ENCODE results near the gene TUBAL3. TPM values are rescaled to one million over a fixed set of nuclear protein-coding genes. Genes with fewer than 3 reads are reported as not detected.

TUBAL3 gene
- total RNA-seq, 1 experiment from 2014 or later, result not detected

- Mint-ChIP-seq H3K4me1 (peaks cover 4 to 5% of the 10 kb centered on the region in 2 experiments; a peak in 3 of 4 replicates), H3K36me3 (ENCODE audit: insufficient read depth in 1 of 3, low read depth in 3 of 3) (no peaks in the 10 kb centered on the region), H3K9me3 (peaks cover 0 to 25% of the 10 kb centered on the region in 2 experiments; a peak in 2 of 5 replicates), H3K27me3 (ENCODE audit: low read depth) (no peaks in the 10 kb centered on the region; the same call in 1 of the 2 replicates), H3K4me3 (no peak overlapping the region), H3K27ac (no peak overlapping the region; a peak in 1 of 7 replicates)
- H2BK120ac ChIP-seq (ENCODE audit: low read depth, low read length, poor library complexity, severe bottlenecking), result no peak overlapping the region
- no peak overlapping the region for H2AK5ac ChIP-seq (ENCODE audit: insufficient read length, low read length)
- H3K23me2 ChIP-seq (ENCODE audit: insufficient read length, low read depth, low read length, poor library complexity, severe bottlenecking), result no peaks in the 10 kb centered on the region
- no peaks in the 10 kb centered on the region for H4K20me1 ChIP-seq (ENCODE audit: control insufficient read depth, insufficient read depth, insufficient read length)
- WGBS (ENCODE audit: extremely low coverage, insufficient read length, low lambda C conversion rate), result no CpG with 5 or more reads among the region's 4 CpGs
- H2AFZ ChIP-seq (ENCODE audit: low read length), result no peak overlapping the region
- no peaks in the 10 kb centered on the region for H3K4me1 ChIP-seq (ENCODE audit: insufficient read depth, low read length)
- H4K91ac ChIP-seq (ENCODE audit: insufficient read length, low read depth, low read length), result no peak overlapping the region
- no peaks in the 10 kb centered on the region for H3K27me3 ChIP-seq (ENCODE audit: insufficient read depth, low read length)
- no peak overlapping the region for H2BK15ac ChIP-seq (ENCODE audit: low read depth, low read length)
- H2BK20ac ChIP-seq (ENCODE audit: low read depth, low read length, poor library complexity, severe bottlenecking), result no peak overlapping the region
- H2BK5ac ChIP-seq (ENCODE audit: insufficient read length, low read length), result no peak overlapping the region
- no peak overlapping the region for H4K8ac ChIP-seq (replicated peaks; ENCODE audit: insufficient read length, low read depth, low read length)
- TF ChIP-seq CTCF (conservative IDR thresholded peaks at IDR 0.05), result no peak
- no peak overlapping the region for H3K18ac ChIP-seq (ENCODE audit: insufficient read length, low read depth, low read length)
- no peaks in the 10 kb centered on the region for H3K79me2 ChIP-seq (ENCODE audit: insufficient read depth, low read length)
- no peaks in the 10 kb centered on the region for H3K9me3 ChIP-seq (ENCODE audit: control insufficient read depth, low read depth, low read length)
- no peak overlapping the region for H4K5ac ChIP-seq (ENCODE audit: insufficient read length, low read depth, low read length)
- no peak overlapping the region for H3K56ac ChIP-seq (ENCODE audit: insufficient read length, low read depth, low read length)
- no peak overlapping the region for H3K4me2 ChIP-seq (ENCODE audit: insufficient read depth, insufficient read length, low read length)
- no peak overlapping the region for H3T11ph ChIP-seq (ENCODE audit: low read length)
- no peak overlapping the region for H3K9ac ChIP-seq (ENCODE audit: extremely low read depth, insufficient read length, low read length)
- no peak overlapping the region for H3K23ac ChIP-seq (ENCODE audit: insufficient read length, low read depth, low read length)
- no peak overlapping the region for H2BK12ac ChIP-seq (ENCODE audit: insufficient read length, low read depth, low read length)
- H3K4ac ChIP-seq (ENCODE audit: low read depth, low read length), result no peak overlapping the region
- no peak overlapping the region for H3K14ac ChIP-seq (ENCODE audit: insufficient read depth, low read length)
- H3K79me1 ChIP-seq (ENCODE audit: insufficient read depth, low read depth, low read length, poor library complexity, severe bottlenecking), result no peaks in the 10 kb centered on the region
- H3K27ac ChIP-seq (ENCODE audit: insufficient read length, low read depth, low read length), result no peak overlapping the region
- DNase-seq, result no peak
Measured at GRCh38 chr10:5346881-5347280, 57.7 kb downstream of the TUBAL3 start.
